GM23248 (cell line): Measurements from ENCODE around the gene SLC19A1. TPM values are rescaled to one million over a fixed set of nuclear protein-coding genes. Genes with fewer than 3 reads are reported as not detected.

Experiments used
- DNase-seq: peaks from one replicate; pipeline ENCODE4 v3.0.0-alpha.2; 2015
- H2AFZ ChIP-seq: fragments of 200-600 bp; sonication (generic); 2 replicates; pipeline ENCODE4 v1.6.1; 2016; ENCODE audit warnings: antibody characterized with exemption
- H3F3A ChIP-seq: fragments of 200-600 bp; sonication (generic); 2 replicates; pipeline ENCODE4 v1.6.1; 2016; ENCODE audit warnings: mild to moderate bottlenecking, antibody characterized with exemption, mixed run types; ENCODE audit not compliant: insufficient read depth
- H3K27ac ChIP-seq: fragments of 200-600 bp; sonication (generic); 2 replicates; pipeline ENCODE4 v1.5.1; 2016; ENCODE audit warnings: mild to moderate bottlenecking
- H3K27me3 ChIP-seq: fragments of 200-600 bp; sonication (generic); replicated peaks from 2 replicates; pipeline ENCODE4 v1.6.1; 2016; ENCODE audit warnings: mild to moderate bottlenecking; ENCODE audit not compliant: insufficient read depth
- H3K36me3 ChIP-seq: fragments of 200-600 bp; sonication (generic); 2 replicates; pipeline ENCODE4 v1.6.1; 2016; ENCODE audit warnings: low read depth, mild to moderate bottlenecking
- H3K4me1 ChIP-seq: fragments of 200-600 bp; sonication (generic); 2 replicates; pipeline ENCODE4 v1.6.1; 2016; ENCODE audit warnings: mild to moderate bottlenecking; ENCODE audit not compliant: insufficient read depth
- H3K4me2 ChIP-seq: fragments of 200-600 bp; sonication (generic); one replicate; pipeline ENCODE4 v1.6.1; 2016; ENCODE audit warnings: mild to moderate bottlenecking; ENCODE audit not compliant: unreplicated experiment
- H3K4me3 ChIP-seq: fragments of 200-600 bp; sonication (generic); 2 replicates; pipeline ENCODE4 v1.5.1; 2016; ENCODE audit warnings: mild to moderate bottlenecking
- H3K79me2 ChIP-seq: fragments of 200-600 bp; sonication (generic); 2 replicates; pipeline ENCODE4 v1.6.1; 2016; ENCODE audit warnings: mild to moderate bottlenecking; ENCODE audit not compliant: insufficient read depth
- H3K9ac ChIP-seq: fragments of 200-600 bp; sonication (generic); 2 replicates; pipeline ENCODE4 v1.6.1; 2016; ENCODE audit warnings: mild to moderate bottlenecking
- H3K9me2 ChIP-seq: fragments of 200-600 bp; sonication (generic); 2 replicates; pipeline ENCODE4 v1.6.1; 2016; ENCODE audit warnings: mixed run types, mild to moderate bottlenecking, moderate library complexity; ENCODE audit not compliant: insufficient read depth
- H3K9me3 ChIP-seq: fragments of 200-600 bp; sonication (generic); one replicate; pipeline ENCODE4 v1.6.1; 2017; ENCODE audit warnings: low read depth
- H4K20me1 ChIP-seq: fragments of 200-600 bp; sonication (generic); 2 replicates; pipeline ENCODE4 v1.6.0; 2016; ENCODE audit not compliant: insufficient read depth
- EZH2 ChIP-seq: fragments of 200-600 bp; sonication (generic); IDR thresholded peaks from 2 replicates; pipeline ENCODE4 v1.6.1; 2018; ENCODE audit warnings: antibody characterized with exemption, mild to moderate bottlenecking; ENCODE audit not compliant: insufficient read depth, poor library complexity, severe bottlenecking
- EZH2phosphoT487 ChIP-seq: fragments of 200-600 bp; sonication (generic); IDR thresholded peaks from 2 replicates; pipeline ENCODE4 v1.6.1; 2018; ENCODE audit warnings: antibody characterized with exemption, moderate library complexity, mild to moderate bottlenecking, low read depth; ENCODE audit not compliant: insufficient read depth
- WGBS, 2 experiments: methylation state at CpG; one replicate each; pipeline ENCODE4 v1.1.6; 2015 to 2017; ENCODE audit warnings: low lambda C conversion rate in 2 of 2, low coverage in 1 of 2; ENCODE audit errors: missing lambda C conversion rate in 2 of 2; 5-methylcytosine and 5-hydroxymethylcytosine counted together
- in situ Hi-C: fragments of 300-500 bp; cut with MboI; formaldehyde crosslinking; loops from 2 replicates; pipeline ENCODE4 v1.15.0; 2020
- polyA plus RNA-seq: library from polyadenylated mRNA; unstranded; fragments of >200 nt; fragmentation: Nextera tagmentation; extraction: Ambion mirVana; gene quantifications from 2 replicates; pipeline ENCODE4 v1.2.1, GENCODE V29; 2016
- total RNA-seq: library from RNA; depleted of rRNA; stranded (reverse); fragments of >200 nt; shearing (Covaris generic); gene quantifications from 2 replicates; pipeline ENCODE4 v1.2.3, GENCODE V29; 2014

Gene SLC19A1
- total and polyA plus RNA-seq, 2 experiments from 2014 or later = 7.8 to 8.4 TPM

DNA sequence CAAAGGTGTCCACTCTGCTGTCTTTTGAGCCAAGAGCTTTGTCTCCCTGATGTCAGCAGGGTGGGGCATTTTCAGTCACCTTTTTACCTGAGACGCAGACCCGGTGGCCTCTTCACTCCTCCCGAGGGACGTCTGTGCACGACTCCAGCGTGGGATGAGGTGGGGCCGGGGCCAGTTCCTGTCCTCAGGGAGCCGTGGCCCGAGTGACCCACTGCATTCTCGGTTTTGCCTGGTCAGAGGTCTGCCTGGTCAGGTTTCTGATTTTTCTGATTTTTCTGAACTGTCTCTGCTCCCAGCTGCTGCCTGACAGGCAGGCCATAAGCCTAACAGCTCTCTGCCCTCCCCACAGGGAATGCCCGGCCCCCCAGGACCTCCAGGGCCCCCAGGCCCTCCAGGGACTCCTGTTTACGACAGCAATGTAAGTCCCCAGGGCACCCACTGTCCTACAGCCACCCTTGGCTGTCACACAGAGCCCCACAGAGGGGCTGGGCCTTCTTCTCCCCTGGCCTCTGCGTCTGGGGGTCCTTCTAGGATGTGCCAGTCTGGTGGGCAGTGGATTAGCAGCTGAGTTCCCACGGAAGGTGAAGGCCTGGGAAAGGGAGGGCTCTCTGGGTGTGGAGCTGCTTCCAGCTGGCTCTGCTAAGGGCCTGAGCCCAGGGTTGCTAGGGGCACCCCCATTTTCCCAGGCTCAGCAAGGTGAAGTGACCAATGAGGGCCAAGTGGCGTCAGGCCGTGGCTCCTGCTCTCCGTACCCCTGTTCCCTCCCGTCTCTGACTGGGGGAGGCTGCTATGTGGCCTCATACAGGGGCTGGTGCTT is 45.9 kb downstream of the SLC19A1 start:
- Histone ChIP-seq H3K4me3 (no peak overlapping the region), H3K79me2 (no peaks in the 10 kb centered on the region), H3K27ac (no peak overlapping the region), H3F3A (no peaks in the 10 kb centered on the region), H3K9me3 (no peaks in the 10 kb centered on the region), H4K20me1 (no peaks in the 10 kb centered on the region), H2AFZ (no peak overlapping the region), H3K9me2 (no peaks in the 10 kb centered on the region), H3K27me3 (no peaks in the 10 kb centered on the region), H3K4me2 (no peak overlapping the region), H3K4me1 (no peaks in the 10 kb centered on the region), H3K9ac (no peak overlapping the region), H3K36me3 (no peaks in the 10 kb centered on the region)
- TF ChIP-seq EZH2 (no peak), EZH2phosphoT487 (no peak)
- in situ Hi-C loops = no loop called here
- no peak for DNase-seq
- WGBS, 2 experiments = 86% methylated on average over 17 to 18 of the region's 18 CpGs

DNA sequence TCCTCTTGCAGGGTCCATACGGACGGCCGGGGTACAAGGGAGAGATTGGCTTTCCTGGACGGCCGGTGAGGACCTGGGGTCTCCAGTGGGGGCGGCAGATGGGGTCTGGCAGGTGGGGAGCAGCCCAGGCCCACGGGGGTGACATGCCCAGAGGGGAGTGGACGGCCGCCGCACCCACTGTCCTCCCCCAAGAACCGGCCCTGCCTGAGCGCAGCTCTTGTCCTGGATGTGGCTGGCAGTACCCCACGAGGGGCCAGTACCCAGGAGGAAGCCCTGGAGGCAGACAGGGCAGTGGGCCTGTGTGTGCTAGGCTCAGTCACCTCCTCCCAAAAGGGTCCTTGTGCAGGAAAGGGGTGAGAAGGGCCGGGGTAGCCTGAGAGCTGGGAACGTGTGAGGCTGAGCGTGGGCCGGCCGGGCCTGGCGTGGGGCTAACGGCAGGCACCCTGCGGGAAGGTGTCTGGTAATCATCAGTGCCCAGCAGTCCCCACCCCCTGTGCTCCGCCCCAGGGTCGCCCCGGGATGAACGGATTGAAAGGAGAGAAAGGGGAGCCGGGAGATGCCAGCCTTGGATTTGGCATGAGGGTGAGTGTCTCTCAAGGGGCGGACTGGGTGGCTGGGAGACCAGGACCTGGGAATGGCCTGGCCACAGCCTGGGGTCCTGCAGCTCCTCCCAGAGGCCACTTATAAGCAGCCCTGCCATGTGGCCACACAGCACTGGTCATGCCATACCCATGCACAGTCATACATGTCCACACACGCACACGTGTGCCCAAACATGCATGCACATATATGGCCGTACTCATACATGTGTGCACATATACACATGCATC is 47.2 kb downstream of the SLC19A1 start:
- H3K79me2 ChIP-seq = no peaks in the 10 kb centered on the region
- H3K9ac ChIP-seq = no peak overlapping the region
- H3K4me1 ChIP-seq = no peaks in the 10 kb centered on the region
- TF ChIP-seq EZH2 (no peak), EZH2phosphoT487 (no peak)
- H4K20me1 ChIP-seq = no peaks in the 10 kb centered on the region
- no peak overlapping the region for H2AFZ ChIP-seq
- H3F3A ChIP-seq = no peaks in the 10 kb centered on the region
- H3K9me3 ChIP-seq = no peaks in the 10 kb centered on the region
- no peak overlapping the region for H3K4me3 ChIP-seq
- no peaks in the 10 kb centered on the region for H3K27me3 ChIP-seq
- DNase-seq = no peak
- in situ Hi-C loops = no loop called here
- H3K4me2 ChIP-seq = no peak overlapping the region
- H3K36me3 ChIP-seq = no peaks in the 10 kb centered on the region
- H3K27ac ChIP-seq = no peak overlapping the region
- H3K9me2 ChIP-seq = no peaks in the 10 kb centered on the region
- 83 to 89% methylated on average over 17 to 30 of the region's 30 CpGs for WGBS, 2 experiments

DNA sequence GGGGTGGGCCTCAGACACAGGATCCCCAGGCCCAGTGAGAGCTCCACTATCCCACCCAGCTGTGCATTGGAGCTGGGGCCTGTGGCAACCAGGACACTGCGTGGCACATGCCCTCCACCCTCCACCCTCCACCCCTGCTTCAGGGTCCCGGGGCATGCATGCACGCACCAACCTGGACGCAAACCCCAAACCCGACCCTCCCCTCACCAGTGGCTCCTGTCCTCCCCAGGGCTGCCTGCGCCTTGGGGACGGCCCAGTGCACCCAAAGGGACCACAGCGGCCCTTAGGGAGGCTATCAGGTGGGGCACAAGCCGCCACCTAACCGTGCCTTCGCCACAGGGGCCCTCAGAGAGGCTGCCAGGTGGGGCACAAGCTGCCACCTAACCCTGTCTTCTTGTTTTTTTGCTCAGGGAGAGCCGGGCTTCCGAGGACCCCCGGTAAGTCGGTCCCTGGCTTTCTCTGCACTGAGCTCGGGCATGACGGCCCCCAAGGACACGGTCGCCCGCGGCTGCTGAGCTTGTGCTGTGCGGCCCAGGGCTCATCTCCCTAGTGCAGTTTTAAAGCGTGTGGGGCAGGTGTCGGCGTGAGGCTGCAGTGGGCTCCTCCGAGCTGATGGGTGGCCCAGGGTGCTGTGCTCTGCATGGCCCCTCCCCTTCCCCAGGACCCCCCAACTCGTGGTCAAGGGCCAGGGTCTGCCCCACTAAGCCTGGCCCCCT is 47.9 kb downstream of the SLC19A1 start:
- H3K79me2 ChIP-seq = no peaks in the 10 kb centered on the region
- 85 to 95% methylated on average over 20 to 27 of the region's 27 CpGs for WGBS, 2 experiments
- H4K20me1 ChIP-seq = no peaks in the 10 kb centered on the region
- H3K9me3 ChIP-seq = no peaks in the 10 kb centered on the region
- H3K9ac ChIP-seq = no peak overlapping the region
- H3K27ac ChIP-seq = no peak overlapping the region
- no peak for DNase-seq
- no peak for TF ChIP-seq EZH2
- no peak for TF ChIP-seq EZH2phosphoT487
- H3K4me3 ChIP-seq = no peak overlapping the region
- H3F3A ChIP-seq = no peaks in the 10 kb centered on the region
- H2AFZ ChIP-seq = no peak overlapping the region
- in situ Hi-C loops = no loop called here
- H3K4me2 ChIP-seq = no peak overlapping the region
- H3K9me2 ChIP-seq = no peaks in the 10 kb centered on the region
- H3K36me3 ChIP-seq = no peaks in the 10 kb centered on the region
- H3K27me3 ChIP-seq = no peaks in the 10 kb centered on the region
- no peaks in the 10 kb centered on the region for H3K4me1 ChIP-seq

DNA sequence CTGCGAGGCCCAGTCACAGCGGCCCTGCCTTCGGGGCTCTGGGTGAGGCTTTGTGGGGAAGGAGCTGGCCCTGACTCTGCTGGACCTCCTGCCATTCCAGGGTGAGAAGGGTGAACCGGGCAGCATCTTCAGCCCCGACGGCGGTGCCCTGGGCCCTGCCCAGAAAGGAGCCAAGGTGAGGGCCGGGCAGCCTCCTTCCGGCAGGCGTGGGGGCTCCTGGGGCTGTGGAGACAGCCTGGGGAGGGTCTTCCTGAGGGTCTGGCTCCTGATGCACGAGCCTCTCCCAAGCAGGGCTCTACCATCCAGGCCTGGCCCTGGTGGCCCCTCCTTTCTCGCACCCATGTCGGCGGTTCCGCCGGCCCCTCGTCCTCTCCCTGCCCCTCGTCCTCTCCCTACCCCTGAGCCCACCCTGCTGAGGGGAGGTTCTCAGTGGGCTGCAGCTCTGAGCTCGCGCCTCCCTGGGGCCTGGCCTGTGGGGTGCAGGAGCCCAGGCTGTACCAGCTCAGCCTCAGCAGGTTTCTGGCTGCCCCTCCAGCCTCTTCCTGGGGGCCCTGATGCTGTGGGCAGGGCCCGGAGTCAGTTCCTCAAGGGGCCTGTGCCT is 48.7 kb downstream of the SLC19A1 start:
- 84 to 86% methylated on average over 11 to 21 of the region's 21 CpGs for WGBS, 2 experiments
- H3K36me3 ChIP-seq = no peaks in the 10 kb centered on the region
- TF ChIP-seq EZH2 = no peak

More for the DNA sequence above, 48.7 kb downstream of the SLC19A1 start:
- in situ Hi-C loops = no loop called here
- Histone ChIP-seq H3K4me3 (no peak overlapping the region), H3K4me1 (no peaks in the 10 kb centered on the region), H3K9ac (no peak overlapping the region), H3K79me2 (no peaks in the 10 kb centered on the region), H3K9me2 (no peaks in the 10 kb centered on the region), H3K9me3 (no peaks in the 10 kb centered on the region), H3F3A (no peaks in the 10 kb centered on the region), H3K27me3 (no peaks in the 10 kb centered on the region), H2AFZ (no peak overlapping the region), H3K4me2 (no peak overlapping the region), H3K27ac (no peak overlapping the region), H4K20me1 (no peaks in the 10 kb centered on the region)
- DNase-seq = no peak
